GM10847 (cell line): ENCODE measurements around the gene RNF130.

Experiments used
- POLR2A ChIP-seq: IDR thresholded peaks from 2 replicates; pipeline ENCODE4 v1.6.1; 2011; ENCODE audit not compliant: insufficient read length; ENCODE audit errors: extremely low read depth

The RNF130 gene

GRCh38 chr5:180111273-180112002 is 39.9 kb upstream of the RNF130 start:
- no peak for TF ChIP-seq POLR2A

GRCh38 chr5:180109920-180110319 is 38.4 kb upstream of the RNF130 start:
- TF ChIP-seq POLR2A, result no peak

DNA sequence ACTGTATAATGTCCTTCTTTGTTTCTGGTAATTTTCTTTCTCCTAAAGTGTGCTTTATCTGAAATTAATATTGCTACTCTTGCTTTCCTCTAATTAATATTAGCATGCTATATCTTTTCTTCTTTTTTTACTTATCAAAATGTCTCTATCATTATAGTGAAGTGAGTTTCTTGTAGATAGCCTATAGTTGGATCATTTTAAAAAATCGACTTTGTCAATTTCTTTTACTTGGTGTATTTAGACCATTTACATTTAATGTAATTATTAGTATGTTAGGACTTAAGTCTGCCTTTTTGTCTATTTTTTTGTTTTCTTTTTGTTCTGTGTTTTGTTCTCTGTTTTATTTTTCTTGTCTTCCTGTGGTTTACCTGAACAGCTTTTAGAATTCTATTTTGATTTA is 35.4 kb upstream of the RNF130 start:
- TF ChIP-seq POLR2A, result no peak

DNA sequence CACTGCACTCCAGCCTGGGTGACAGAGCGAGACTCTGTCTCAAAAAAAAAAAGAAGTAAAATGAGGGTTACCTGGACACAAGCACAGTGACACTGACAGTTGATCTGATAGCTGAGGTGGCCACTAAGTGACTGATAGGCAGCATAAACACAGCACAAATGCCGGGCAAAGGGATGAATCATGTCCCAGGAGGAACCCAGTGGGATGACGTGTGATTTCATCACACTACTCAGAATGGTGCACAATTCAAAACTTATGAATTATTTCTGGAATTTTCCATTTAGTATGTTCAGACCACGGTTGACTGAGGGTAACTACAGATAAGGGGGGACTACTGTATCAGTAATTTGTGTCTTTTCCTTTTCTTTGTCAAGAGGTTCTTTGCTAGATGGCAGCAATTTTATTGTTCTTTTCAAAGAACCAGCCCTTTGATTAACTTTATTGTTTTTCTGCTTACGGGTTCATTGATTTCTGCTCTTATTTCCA is 34.3 kb upstream of the RNF130 start:
- no peak for TF ChIP-seq POLR2A

DNA sequence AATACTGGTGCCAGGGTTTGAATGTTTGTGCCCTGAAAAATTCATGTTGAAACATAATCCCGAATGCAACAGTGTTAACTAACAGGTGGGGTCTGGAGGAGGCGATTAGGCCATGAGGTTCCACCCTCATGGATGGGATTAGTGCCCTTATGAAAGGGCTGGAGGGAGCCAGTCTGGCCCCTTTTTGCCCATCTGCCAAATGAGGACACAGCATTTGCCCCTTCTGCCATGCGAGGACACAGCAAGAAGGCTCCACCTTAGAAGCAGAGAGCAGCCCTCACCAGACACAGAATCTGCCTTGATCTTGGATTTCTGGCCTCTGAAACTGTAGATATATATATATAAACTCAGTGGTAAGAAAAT is 32.6 kb upstream of the RNF130 start:
- TF ChIP-seq POLR2A, result no peak

- TF ChIP-seq POLR2A, result no peak
These were observed 32.1 kb upstream of the RNF130 start for GRCh38 chr5:180103487-180104167.

GRCh38 chr5:180102636-180103035 is 31.1 kb upstream of the RNF130 start:
- no peak for TF ChIP-seq POLR2A

DNA sequence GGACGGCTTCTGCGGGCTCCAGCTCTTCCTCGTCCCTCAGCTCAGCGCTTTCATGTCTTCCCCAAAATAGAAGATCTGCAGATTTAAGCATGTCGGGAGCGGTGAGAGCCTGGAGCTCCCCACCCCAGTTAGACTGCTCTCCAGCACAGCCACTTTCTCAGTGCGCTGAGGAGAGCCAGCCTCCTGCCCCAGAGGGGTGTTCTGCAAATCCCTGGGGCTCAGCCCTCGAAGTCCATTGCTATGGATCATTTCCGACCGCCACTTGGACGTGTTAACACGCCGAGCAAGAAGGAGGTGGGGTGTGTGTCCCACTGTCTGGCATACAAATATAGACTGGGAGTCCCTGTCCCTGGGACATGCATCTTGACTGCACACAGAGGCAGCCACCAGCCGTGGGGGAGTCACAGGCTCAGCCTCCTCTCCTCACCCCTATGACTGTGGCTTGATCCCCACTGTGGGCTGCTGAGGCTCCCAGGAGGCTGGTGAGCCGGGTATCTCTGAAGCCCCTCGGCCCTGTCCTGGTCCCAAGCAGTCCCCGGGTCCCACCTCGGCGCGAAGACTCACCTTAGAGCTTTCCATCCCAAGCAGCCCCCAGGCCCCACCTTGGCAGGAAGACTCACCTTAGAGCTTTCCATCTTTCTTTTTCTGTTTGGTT is 30.0 kb upstream of the RNF130 start:
- no peak for TF ChIP-seq POLR2A

DNA sequence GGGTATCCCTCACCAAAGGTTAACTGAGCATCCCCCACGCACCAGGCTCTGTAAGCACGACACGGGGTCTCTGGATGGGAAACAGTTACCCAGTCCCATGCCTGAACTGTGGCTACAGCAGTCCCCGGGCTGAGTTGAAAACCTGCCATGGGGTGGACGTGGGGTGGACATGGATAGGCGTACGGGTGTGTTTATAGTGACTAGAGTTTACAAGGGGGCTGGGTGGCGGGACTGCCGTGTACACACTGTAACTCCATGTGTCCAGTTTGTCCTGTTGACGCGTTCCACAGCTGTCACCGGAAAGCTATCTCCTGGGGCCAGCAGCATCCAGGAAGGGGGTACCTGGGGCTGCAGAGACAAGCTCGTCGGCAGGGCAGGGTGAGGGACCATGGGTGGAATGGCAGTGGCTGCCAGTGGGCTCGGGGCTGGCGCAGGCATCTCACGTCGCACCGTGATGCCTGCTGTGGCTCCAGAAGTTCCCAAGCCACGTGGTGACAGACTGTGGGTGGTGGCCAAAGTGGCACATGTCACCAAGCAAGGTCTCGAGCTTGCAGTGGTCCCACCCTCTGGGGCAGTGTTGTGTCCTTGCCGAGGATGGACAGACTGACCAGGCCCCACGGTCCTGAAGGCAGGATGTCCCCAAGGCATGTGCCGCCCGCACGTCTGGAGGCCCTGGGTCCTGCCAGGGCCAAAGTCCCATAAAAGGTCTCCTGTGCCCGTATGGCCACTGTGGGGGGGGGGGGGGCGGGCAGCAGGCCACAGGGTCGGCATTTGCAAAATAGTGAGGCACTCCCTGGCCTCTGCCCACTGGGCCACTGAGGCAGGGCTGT is 29.3 kb upstream of the RNF130 start:
- TF ChIP-seq POLR2A, result no peak

DNA sequence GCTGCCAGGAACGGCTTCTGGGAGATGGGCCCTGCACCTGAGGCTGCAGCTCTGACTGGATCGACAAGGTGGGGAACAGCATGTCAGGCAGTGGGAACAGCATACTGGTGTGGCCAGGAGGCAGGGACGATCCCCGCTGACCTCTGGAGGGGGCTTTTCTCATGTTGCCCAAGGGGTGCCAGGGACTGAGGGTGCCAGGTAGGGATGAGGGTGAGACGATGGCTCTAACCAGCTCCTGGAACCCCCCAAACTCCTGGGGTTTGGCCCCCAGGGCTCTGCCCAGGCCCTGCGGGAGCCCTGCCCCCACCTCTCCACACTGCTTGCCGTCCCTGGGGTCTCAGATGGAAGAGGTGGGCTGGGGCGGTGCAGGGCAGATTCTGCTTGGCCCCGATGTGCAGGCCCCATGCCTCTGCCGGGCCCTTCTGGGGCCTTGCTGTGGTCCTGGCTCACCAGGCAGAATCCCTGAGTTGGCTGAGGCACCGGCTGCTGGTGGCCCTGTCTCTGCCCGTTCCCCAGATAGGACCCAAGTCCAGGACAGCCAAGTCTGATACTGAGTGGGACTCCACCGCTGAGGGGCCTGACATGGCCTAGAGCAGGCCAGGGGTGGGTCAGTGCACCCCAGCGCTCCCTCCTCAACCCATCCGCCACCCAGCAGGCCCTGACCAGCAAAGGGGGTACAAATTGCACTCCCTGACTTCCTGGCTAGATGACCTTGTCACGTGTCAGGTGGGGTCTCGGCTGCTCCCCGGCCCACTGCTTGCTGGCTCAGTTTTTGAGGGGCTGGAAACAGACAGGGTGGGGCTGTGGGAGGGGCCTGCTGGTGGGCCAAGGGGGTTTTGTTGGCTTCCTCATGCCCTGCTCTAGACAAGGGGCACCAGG is 28.4 kb upstream of the RNF130 start:
- no peak for TF ChIP-seq POLR2A

DNA sequence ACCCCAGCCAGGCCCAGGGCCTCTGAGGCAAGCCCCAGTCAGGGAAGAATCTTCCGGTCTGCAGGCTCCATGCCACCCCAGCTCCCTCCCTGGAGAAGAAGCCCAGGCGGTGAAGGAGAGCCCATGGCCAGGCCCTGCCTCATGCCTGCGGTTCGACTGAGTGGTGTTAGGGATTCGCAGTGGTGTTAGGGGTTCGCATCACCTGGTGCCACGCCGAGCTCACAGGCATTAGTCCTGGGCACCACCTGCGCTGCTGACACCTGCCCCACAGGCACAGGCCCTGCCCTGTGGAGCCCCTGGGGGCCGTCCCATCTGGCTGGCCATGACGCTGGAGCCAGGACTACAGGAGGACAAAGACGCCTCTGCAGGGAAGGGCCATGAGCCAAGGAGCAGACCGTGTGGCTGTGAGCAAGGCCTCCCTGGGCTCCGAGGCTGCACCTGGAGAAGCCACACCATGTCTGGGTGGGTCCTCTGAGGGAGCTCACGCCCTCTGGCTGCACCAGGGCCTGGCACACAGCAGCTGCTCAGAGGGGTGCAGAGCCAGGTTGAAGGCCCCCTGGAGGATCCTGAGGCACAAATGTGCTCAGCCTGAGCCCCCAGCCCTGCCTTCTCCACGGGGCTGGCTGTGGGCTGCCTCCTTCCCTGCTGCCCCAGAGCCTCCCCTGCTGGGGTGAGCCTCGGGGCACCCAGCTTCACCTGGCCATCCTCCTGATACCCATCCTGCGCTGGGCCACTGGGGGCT is 27.6 kb upstream of the RNF130 start:
- TF ChIP-seq POLR2A, result no peak

GRCh38 chr5:180098526-180098925 is 27.0 kb upstream of the RNF130 start:
- TF ChIP-seq POLR2A, result no peak

GRCh38 chr5:180097926-180098325 is 26.4 kb upstream of the RNF130 start:
- no peak for TF ChIP-seq POLR2A
